Osteoblast (primary cell): Measurements from ENCODE around the gene ITLN2. TPM values are rescaled to one million over a fixed set of nuclear protein-coding genes. Genes with fewer than 3 reads are reported as not detected.
"Not testable (repeated sequence)": the region's sequence is repeated elsewhere in the genome, so short reads cannot be mapped to it uniquely, and the experiment has no call there.

Experiments
- DNase-seq: peaks from one replicate; pipeline ENCODE4 v3.0.0; 2011; ENCODE audit warnings: low spot score, mixed read lengths; ENCODE audit not compliant: insufficient read length; ENCODE audit errors: missing footprints
- H2AFZ ChIP-seq: 2 replicates; pipeline ENCODE4 v1.6.0; 2011; ENCODE audit warnings: mild to moderate bottlenecking, low read length
- H3K27ac ChIP-seq: 2 replicates; pipeline ENCODE4 v1.5.1; 2011; ENCODE audit warnings: mild to moderate bottlenecking, low read depth, low read length, moderate library complexity
- H3K27me3 ChIP-seq: 2 replicates; pipeline ENCODE4 v1.6.0; 2012; ENCODE audit warnings: mild to moderate bottlenecking, control low read depth, inconsistent platforms, low read length, moderate library complexity; ENCODE audit not compliant: insufficient read depth
- H3K36me3 ChIP-seq: 2 replicates; pipeline ENCODE4 v1.5.1; 2011; ENCODE audit warnings: mild to moderate bottlenecking, low read length, control low read depth, moderate library complexity; ENCODE audit not compliant: insufficient read depth
- H3K4me1 ChIP-seq: 2 replicates; pipeline ENCODE4 v1.5.1; 2011; ENCODE audit warnings: mild to moderate bottlenecking, low read length, control low read depth, moderate library complexity; ENCODE audit not compliant: insufficient read depth
- H3K4me2 ChIP-seq: 2 replicates; pipeline ENCODE4 v1.6.0; 2011; ENCODE audit warnings: mild to moderate bottlenecking, low read length; ENCODE audit not compliant: insufficient read depth
- H3K4me3 ChIP-seq: fragments of 200-600 bp; sonication (generic); 3 replicates; pipeline ENCODE4 v1.5.1; 2012; ENCODE audit warnings: mild to moderate bottlenecking, low read length, inconsistent platforms; ENCODE audit not compliant: insufficient read depth
- H3K79me2 ChIP-seq: 2 replicates; pipeline ENCODE4 v1.6.0; 2012; ENCODE audit warnings: mild to moderate bottlenecking, low read length, control low read depth, inconsistent platforms; ENCODE audit not compliant: insufficient read depth
- H3K9me3 ChIP-seq: 2 replicates; pipeline ENCODE4 v1.5.1; 2011; ENCODE audit warnings: low read depth, low read length, control low read depth
- H4K20me1 ChIP-seq: 2 replicates; pipeline ENCODE4 v1.6.0; 2012; ENCODE audit warnings: mild to moderate bottlenecking, low read length, control low read depth; ENCODE audit not compliant: insufficient read depth
- CTCF ChIP-seq: IDR thresholded peaks from 2 replicates; pipeline ENCODE4 v1.5.1; 2011; ENCODE audit warnings: mild to moderate bottlenecking, low read depth, low read length, moderate library complexity; ENCODE audit errors: extremely low read depth
- total RNA-seq: library from RNA; depleted of rRNA; stranded (reverse); fragments of >200 nt; gene quantifications from 2 replicates; pipeline ENCODE4 v1.2.3, GENCODE V29; 2012

The ITLN2 gene
- total RNA-seq, 1 donor, result not detected

- Histone ChIP-seq H4K20me1 (no peaks in the 10 kb centered on the region), H3K27ac (no peak overlapping the region), H3K79me2 (no peaks in the 10 kb centered on the region), H3K4me2 (no peak overlapping the region), H3K4me1 (no peaks in the 10 kb centered on the region), H3K36me3 (no peaks in the 10 kb centered on the region), H3K4me3 (no peak overlapping the region), H3K9me3 (no peaks in the 10 kb centered on the region), H3K27me3 (no peaks in the 10 kb centered on the region), H2AFZ (no peak overlapping the region)
- no peak for TF ChIP-seq CTCF
- DNase-seq, result no peak
These were observed 29.6 kb downstream of the ITLN2 start for GRCh38 chr1:160924791-160925651.

- Histone ChIP-seq H3K27me3 (no peaks in the 10 kb centered on the region), H3K4me1 (no peaks in the 10 kb centered on the region), H3K4me2 (no peak overlapping the region), H3K4me3 (no peak overlapping the region), H4K20me1 (no peaks in the 10 kb centered on the region), H2AFZ (no peak overlapping the region), H3K9me3 (no peaks in the 10 kb centered on the region), H3K27ac (no peak overlapping the region), H3K36me3 (no peaks in the 10 kb centered on the region), H3K79me2 (no peaks in the 10 kb centered on the region)
- no peak for DNase-seq
- TF ChIP-seq CTCF, result no peak
These were observed 37.9 kb downstream of the ITLN2 start for GRCh38 chr1:160916666-160917065.

- H3K79me2 ChIP-seq, H3K4me2 ChIP-seq, H3K27ac ChIP-seq, H3K4me1 ChIP-seq, H4K20me1 ChIP-seq, H3K27me3 ChIP-seq, H3K4me3 ChIP-seq, DNase-seq, H2AFZ ChIP-seq, H3K36me3 ChIP-seq, H3K9me3 ChIP-seq: not testable (repeated sequence)
These were observed 41.4 kb downstream of the ITLN2 start for GRCh38 chr1:160913229-160913628.

- Histone ChIP-seq H3K27me3 (no peaks in the 10 kb centered on the region), H3K4me2 (no peak overlapping the region), H4K20me1 (no peaks in the 10 kb centered on the region), H3K27ac (no peak overlapping the region), H3K9me3 (no peaks in the 10 kb centered on the region), H2AFZ (no peak overlapping the region), H3K4me3 (no peak overlapping the region), H3K79me2 (no peaks in the 10 kb centered on the region), H3K4me1 (no peaks in the 10 kb centered on the region), H3K36me3 (no peaks in the 10 kb centered on the region)
- no peak for TF ChIP-seq CTCF
- DNase-seq, result no peak
These were observed 42.7 kb downstream of the ITLN2 start for GRCh38 chr1:160911925-160912324.
